ENCODE measurements around the gene TWIST1. TPM values are rescaled to one million over a fixed set of nuclear protein-coding genes. Genes with fewer than 3 reads are reported as not detected.

Gene TWIST1
- total RNA-seq, 4 donors from 2014 or later: 3.8 to 7.8 (median 5.0) TPM

GRCh38 chr7:19101909-19102308 is 15.5 kb downstream of the TWIST1 start:
- no peak for DNase-seq
- no peaks in the 10 kb centered on the region for H3K36me3 ChIP-seq
- WGBS, 2 donors: 70 to 79% methylated on average over 2 of the region's 2 CpGs
- intact Hi-C loops (cut with DNase I): no loop called here
- no peak for TF ChIP-seq CTCF (IDR thresholded peaks at IDR 0.05)
- no peak for TF ChIP-seq POLR2A (IDR thresholded peaks at IDR 0.05)
- H3K27ac ChIP-seq: no peak overlapping the region
- H3K4me3 ChIP-seq (replicated peaks in 1 of 3): no peak overlapping the region
- peaks cover 7% of the 10 kb centered on the region for H3K27me3 ChIP-seq
- peaks cover 4 to 10% of the 10 kb centered on the region in 2 donors for H3K4me1 ChIP-seq
- H3K9me3 ChIP-seq: no peaks in the 10 kb centered on the region

DNA sequence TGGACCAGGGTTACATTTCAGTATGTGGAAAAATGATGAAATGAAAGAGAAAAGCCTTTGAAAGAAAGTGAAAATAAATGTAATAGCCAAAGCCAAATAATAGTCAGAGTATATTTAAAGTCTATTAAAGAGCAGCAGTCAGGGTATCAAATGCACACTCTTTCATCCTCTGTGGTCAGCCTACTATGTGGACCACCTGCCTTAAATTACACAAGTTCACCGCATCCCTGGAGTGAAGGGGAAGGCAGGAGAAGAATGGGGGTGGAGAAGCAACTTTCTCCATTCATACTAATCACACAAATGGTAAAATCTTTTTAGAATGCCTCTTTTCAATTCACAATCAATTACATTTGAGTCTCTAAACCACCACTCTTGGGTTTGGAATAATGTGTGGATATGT is 16.0 kb downstream of the TWIST1 start:
- H3K9me3 ChIP-seq: no peaks in the 10 kb centered on the region
- H3K4me3 ChIP-seq (replicated peaks in 1 of 3): no peak overlapping the region
- TF ChIP-seq CTCF (IDR thresholded peaks at IDR 0.05) (no peak), POLR2A (IDR thresholded peaks at IDR 0.05) (no peak)
- peaks cover 0 to 5% of the 10 kb centered on the region in 2 donors for H3K4me1 ChIP-seq
- H3K27me3 ChIP-seq: peaks cover 2% of the 10 kb centered on the region
- 63 to 72% methylated on average over 1 of the region's 1 CpG for WGBS, 2 donors
- no peaks in the 10 kb centered on the region for H3K36me3 ChIP-seq
- no peak for DNase-seq
- intact Hi-C loops (cut with DNase I): no loop called here
- no peak overlapping the region for H3K27ac ChIP-seq

GRCh38 chr7:19099924-19100323 is 17.5 kb downstream of the TWIST1 start:
- Histone ChIP-seq H3K9me3 (no peaks in the 10 kb centered on the region), H3K27me3 (no peaks in the 10 kb centered on the region), H3K36me3 (no peaks in the 10 kb centered on the region), H3K4me1 (no peaks in the 10 kb centered on the region), H3K27ac (no peak overlapping the region), H3K4me3 (replicated peaks in 1 of 3) (no peak overlapping the region)
- TF ChIP-seq CTCF (IDR thresholded peaks at IDR 0.05) (no peak), POLR2A (IDR thresholded peaks at IDR 0.05) (no peak)
- 74 to 76% methylated on average over 2 of the region's 2 CpGs for WGBS, 2 donors
- intact Hi-C loops (cut with DNase I): no loop called here
- DNase-seq: no peak

GRCh38 chr7:19099194-19099593 is 18.2 kb downstream of the TWIST1 start:
- DNase-seq: no peak
- WGBS, 2 donors: 89% methylated on average over 3 of the region's 3 CpGs
- H3K27me3 ChIP-seq: no peaks in the 10 kb centered on the region
- H3K4me3 ChIP-seq (replicated peaks in 1 of 3): no peak overlapping the region
- no peaks in the 10 kb centered on the region for H3K36me3 ChIP-seq
- no peak overlapping the region for H3K27ac ChIP-seq
- H3K4me1 ChIP-seq: no peaks in the 10 kb centered on the region
- no peaks in the 10 kb centered on the region for H3K9me3 ChIP-seq
- no peak for TF ChIP-seq POLR2A (IDR thresholded peaks at IDR 0.05)
- TF ChIP-seq CTCF (IDR thresholded peaks at IDR 0.05): no peak
- intact Hi-C loops (cut with DNase I): no loop called here

- intact Hi-C loops (cut with DNase I): no loop called here
- no peaks in the 10 kb centered on the region for H3K4me1 ChIP-seq
- no peaks in the 10 kb centered on the region for H3K9me3 ChIP-seq
- no peaks in the 10 kb centered on the region for H3K27me3 ChIP-seq
- no peaks in the 10 kb centered on the region for H3K36me3 ChIP-seq
- no peak overlapping the region for H3K4me3 ChIP-seq (replicated peaks in 1 of 3)
- no peak overlapping the region for H3K27ac ChIP-seq
- 81 to 88% methylated on average over 1 of the region's 1 CpG for WGBS, 2 donors
- no peak for DNase-seq
- no peak for TF ChIP-seq POLR2A (IDR thresholded peaks at IDR 0.05)
- no peak for TF ChIP-seq CTCF (IDR thresholded peaks at IDR 0.05)
Measured at GRCh38 chr7:19098510-19098909, 18.9 kb downstream of the TWIST1 start.

Measured in thyroid gland (tissue), 4 donors.